Ureter (tissue), 1 donor: ENCODE results near the gene RTP3. TPM values are rescaled to one million over a fixed set of nuclear protein-coding genes. Genes with fewer than 3 reads are reported as not detected.
A peak's percentile ranks its signal among the peaks of the same experiment; 100 is the strongest.

Experiments used
- DNase-seq: peaks from one replicate; pipeline ENCODE4 v3.0.0-alpha.2; 2020; ENCODE audit warnings: low spot score
- total RNA-seq: library from RNA; stranded (reverse); gene quantifications from one replicate; pipeline ENCODE4 v1.2.4, GENCODE V29; 2023
- donor health status: DM: yes; HTN: yes; CAD: no.

RTP3 gene
- total RNA-seq = not detected

- no peak for DNase-seq
These were observed at the start of gene RTP3 for GRCh38 chr3:46497556-46498265. RTP3 (plus strand) TSS chr3:46497976; CDS start chr3:46498063, 87 bp downstream.

DNA sequence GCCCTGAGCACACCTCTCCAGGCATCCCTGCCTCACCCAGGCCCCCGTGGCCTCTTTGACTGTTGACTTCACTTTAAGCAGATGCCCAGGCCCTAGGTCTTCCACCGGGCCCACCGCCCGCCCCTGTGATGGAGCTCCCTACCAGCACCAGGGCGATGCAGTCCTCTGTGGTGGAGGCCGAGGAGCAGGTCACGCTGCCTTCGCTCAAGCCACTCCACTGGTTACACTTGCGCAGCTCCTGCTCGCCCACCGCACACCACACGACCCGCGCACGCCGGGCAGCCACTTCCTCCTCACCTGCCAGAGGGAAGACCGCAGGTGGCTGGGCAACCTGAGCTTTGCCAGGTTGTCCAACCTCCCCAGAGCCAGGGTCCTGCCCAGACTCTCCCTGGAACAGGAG is 49.1 kb upstream of the RTP3 start:
- no peak for DNase-seq

DNA sequence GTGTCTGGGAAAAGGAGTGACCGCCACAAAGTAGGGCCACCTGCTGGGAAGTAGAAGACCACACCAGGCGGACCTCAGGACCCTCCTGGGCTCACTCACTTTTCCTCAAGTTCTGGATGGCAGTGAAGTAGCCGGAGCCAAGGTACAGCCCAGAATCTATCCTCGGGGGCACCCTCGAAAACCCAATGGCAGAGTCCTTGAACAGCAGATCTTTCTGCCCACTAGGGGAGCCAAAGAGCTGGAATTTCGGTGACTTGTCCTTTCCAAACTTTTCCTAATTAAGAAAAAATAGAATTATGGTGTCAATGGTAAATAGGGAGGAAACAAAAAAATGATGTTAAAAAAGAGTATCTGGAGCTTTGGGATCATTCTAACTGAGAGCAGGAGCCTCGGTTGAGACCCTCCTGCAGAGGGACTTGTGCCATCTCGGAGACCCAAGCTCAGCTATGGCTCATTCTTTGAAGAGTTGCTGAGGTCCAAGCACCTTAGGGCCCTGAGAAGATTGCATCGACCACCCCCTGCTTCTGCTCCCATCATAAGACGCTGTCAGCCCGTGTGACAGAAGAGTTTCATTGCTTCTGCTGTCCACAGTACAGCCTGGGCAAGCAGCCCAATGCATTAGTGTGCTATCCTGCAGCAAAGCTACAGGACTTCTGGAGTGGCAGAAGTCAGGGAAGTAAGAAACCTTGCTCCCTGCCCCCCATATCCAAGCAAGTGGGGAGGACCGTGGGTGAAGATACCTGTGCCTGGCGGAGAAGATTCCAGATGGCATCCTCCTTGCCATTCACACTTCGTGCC is 47.8 kb upstream of the RTP3 start:
- no peak for DNase-seq

DNA sequence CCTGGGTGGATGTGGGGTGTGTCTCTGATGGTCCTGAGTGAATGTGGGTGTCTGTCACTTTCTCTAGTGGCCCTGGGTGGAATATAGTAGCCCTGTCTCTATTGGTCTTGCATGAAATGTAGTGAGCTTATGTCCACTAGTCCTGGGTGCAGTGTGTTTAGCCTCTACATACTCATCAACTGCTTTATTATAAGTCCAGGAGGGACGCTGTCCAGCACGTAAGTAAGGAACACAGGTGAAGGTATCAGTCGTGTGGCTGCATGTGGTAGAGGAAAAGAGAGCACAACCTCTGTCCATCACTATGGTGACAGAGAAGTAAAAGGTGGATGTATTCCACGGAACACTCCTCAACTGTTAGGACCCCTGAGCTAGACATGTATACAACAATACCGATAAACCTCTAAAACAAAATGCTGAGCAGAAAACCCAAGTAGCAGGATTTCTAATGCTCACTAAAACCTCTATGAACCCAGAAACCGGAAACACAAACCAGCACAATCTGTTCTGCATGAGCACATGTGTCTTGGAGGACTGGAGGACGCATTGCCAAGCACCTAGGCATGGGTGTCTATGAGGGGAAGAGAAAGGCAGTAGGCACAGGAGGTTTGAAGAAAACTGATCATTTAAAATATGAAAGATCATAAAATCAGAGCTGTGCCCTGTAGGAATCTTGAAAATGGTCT is 44.1 kb upstream of the RTP3 start:
- DNase-seq = peak; percentile 18

DNA sequence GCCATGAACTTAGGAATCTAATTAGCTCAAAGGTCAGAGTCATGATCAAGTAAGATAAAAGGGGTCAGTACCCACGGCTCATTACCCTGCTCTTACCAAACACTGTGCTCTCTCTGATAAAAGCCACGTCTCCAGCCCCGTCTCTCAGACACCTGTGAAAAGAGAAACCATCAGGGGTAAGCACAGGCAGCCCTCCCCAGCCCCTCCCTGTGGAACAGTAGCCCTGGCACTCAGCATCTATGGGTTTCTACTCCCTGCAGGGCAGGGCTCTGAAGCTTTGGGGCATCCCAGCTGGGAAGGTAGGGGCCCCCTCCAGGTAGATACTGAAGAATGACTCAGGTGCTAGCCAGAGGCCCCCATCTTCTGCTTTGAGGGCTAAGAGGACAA is 43.6 kb upstream of the RTP3 start:
- peak; percentile 36 for DNase-seq

GRCh38 chr3:46454606-46455005 is 43.2 kb upstream of the RTP3 start:
- no peak for DNase-seq

- peak; percentile 29 for DNase-seq
These were observed 42.3 kb upstream of the RTP3 start for GRCh38 chr3:46455231-46456115.

DNA sequence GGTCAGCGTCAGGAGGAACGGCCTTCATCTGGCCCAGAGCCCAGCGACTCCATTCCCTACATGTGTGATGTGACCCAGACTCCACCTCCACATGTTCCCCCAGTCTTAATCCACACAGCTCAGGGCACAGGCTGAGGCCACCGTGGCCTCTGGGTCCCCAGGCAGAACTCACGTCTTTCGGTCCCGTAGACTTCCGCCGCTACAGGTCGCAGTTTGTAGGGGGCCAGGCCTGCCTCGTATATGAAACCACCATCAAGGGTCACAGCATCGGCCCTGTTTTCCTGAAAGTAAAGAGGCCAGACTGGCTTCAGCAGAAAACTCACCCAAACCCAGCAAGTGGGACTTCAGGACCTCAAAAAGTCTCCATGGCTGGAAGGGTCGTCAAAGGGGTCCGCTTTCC is 41.7 kb upstream of the RTP3 start:
- no peak for DNase-seq

DNA sequence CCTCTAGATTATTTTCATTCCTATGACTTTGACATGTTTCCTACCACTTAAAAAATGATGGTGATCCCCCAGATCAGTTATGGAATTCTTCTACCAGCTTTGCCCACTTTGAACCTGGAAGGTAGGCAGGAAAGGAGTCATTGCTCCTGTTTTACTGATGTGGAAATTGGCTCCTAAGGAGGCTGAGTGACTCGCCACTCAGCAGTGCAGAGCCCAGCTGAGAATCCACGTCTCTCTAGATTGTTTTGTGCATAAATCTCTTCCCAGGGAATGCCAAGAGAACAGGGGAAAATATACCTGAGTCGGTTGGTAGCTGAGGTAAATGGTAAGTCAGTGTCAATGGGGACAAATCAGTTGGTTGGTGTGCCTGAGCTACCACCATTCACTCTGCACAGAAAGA is 37.7 kb upstream of the RTP3 start:
- peak; percentile 2 for DNase-seq

DNA sequence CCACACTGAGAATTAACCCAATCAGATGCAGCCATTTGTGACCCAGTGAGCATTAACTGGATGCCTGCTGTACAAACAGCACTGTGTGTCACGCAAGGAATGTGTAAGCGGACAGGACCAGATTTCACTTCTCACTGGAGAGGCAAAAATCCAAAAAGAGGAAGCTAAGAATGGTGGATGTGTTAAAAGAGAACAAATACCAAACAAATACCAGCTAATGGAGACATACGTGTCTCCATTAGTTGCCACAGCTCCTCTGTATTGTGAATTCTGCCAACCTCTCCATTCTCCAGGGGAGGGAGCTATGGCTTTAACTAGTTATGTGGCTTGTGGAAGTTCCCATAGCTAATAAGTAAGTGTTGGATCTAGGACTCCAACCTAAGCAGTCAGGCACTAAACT is 35.7 kb upstream of the RTP3 start:
- no peak for DNase-seq

DNA sequence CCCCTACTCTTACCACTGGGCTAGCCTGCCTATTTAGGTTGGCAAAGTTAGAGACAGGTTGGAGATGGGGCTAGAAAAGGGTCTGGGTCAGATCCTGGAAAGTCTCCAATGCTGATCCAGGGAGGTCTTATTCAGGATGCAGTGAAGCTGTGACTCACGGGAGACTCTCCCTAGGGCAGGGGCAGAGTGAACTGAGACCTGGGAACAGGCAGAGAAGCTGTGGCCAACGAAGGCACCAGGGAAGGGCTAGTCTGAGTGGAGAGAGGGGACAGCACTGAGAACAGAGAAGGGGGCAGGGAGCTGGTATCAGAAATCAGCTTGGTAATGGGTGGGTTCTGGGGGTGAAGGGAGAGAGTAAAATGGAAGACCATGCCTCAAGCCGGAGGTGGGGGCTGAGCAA is 35.3 kb upstream of the RTP3 start:
- no peak for DNase-seq

GRCh38 chr3:46463120-46463867 is 34.5 kb upstream of the RTP3 start:
- no peak for DNase-seq

GRCh38 chr3:46463868-46464241 is 33.9 kb upstream of the RTP3 start:
- no peak for DNase-seq

DNA sequence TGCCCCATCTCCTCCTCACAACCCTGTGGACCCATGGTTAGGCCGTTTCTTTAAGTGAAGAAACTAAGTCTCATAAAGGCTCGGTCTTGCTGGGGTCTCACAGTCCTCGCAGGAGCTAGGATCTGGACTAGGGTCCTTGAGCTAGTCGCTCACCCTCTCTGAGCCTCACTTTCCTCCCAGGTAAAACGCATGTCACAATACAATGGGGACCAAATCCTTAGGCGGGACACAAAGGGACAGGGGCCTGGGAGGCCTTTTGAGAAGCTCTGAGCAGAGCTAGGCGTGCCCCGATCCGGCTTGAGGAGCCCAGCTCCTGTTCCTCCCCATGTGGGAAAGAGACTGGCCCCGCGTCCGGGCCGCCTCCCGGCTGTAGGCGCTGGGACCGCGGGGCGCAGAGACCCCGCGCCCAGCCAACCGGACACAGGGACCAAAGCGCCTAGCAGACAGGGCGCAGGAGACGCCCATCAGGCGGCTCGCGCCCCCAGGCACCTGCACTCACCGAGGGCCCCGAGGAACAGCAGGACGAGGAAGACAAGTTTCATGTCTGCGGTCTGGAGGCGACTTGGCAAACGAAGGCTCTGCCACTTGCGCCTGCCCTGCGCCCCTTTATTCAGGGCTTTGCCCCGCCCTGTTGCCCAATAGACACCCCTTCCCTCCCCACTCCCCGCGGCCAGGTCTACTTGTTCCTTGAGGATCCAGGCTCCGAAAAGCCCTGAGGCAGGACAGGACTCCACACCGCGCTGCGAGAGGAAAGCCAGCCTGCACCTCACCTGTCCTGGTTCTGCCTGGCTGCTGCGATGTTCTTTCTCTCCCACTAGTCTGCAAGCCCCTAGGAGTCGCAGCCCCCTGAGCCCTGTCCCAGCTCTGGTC is 33.2 kb upstream of the RTP3 start, which contains the start of gene LTF:
Gene LTF, minus strand, starts transcription at position 580 of the 870 bp plus-strand sequence. Its CDS starts 38 bp downstream, at position 542.
- DNase-seq = no peak

DNA sequence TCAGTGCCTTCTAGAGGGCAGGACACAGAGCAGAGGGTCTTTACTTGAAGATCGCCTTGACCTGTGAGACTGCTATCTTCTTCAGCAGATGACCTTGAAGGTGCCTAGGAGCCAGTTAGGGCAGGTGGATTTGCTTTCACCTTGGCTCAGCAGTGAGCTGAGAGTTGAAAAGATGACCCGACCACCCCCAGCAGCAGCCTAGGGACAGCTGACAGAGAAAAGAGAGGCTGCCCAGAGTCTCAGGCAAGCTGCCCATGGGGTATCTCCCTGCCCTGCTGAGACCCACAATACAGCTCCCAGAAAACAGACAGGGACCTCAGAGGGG is 32.6 kb upstream of the RTP3 start:
- no peak for DNase-seq

DNA sequence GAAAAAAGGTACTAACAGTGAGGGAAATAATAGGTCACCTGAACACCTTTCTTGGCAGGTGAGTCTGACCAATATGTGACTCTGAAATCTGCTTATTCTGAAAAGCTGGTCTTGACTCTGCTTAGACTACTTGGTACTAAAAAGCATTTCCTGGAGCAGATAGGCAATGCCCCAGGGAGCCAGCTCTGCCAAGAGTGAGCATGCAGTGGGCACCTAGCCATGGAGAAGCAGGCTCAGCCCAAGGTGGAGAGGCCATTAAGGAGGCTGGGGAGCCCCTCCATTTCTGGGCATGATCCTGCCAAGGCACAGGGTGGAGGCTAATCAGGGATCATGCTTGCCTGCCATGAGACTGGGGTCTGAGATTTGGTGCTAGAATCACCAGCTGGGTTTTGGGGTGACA is 31.5 kb upstream of the RTP3 start:
- no peak for DNase-seq

- no peak for DNase-seq
These were observed 30.8 kb upstream of the RTP3 start for GRCh38 chr3:46466871-46467403.

DNA sequence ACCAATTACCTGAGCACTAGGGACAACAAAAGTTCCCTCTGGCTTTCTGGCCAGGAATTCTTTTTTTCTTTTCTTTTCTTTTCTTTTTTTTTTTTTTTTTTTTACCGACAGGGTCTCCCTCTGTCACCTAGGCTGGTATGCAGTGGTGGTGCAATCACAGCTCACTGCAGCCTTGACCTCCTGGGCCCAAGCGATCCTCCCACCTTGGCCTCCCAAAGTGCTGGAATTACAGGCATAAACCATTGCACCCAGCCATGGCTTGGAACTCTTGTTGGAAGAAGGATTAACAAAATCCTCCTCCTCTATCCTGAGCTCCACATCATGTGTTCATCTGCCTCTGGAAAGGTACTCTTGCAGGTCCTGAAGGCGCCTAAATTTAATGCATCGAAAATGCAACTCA is 30.2 kb upstream of the RTP3 start:
- no peak for DNase-seq

DNA sequence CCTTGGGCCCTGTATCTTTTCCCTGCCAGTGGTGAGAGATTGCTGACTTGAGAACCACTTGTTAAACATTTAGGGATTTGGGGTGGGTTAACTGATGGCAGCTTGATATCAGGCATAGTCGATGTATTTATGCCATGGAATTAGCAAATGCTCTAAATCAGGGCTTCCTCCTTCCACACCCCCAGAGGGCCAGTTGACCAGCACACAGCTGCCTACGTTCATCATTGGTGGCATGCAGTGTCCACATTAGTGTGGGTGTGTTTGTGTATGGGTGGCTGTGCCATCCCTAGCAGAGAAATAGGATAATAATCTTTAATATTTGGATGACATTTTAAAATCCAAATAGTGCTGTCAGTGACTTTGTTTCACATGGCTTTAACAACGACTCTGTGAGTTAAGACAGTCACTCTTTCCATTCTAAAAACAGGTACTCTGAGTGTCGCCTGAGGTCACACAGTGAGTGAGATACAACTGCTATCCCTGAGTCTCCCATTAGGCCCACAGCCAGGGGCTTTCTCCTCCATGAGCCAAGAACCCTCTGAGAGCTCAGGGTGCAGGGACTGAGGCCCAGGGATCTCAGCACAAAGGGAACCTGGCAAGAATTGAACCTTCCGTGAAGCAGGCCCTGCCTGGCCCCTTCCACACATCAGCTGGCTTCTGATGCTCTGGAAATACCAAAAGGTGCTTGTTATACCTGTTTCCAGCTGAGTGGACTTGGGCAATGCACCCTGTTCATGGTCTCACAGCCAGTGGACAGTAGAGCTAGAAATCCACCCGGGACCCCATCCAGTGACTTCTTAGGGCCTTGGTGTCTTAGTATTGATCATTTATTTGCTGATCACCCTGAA is 28.8 kb upstream of the RTP3 start:
- no peak for DNase-seq
